ENCODE data around the gene C10orf90.

DNA sequence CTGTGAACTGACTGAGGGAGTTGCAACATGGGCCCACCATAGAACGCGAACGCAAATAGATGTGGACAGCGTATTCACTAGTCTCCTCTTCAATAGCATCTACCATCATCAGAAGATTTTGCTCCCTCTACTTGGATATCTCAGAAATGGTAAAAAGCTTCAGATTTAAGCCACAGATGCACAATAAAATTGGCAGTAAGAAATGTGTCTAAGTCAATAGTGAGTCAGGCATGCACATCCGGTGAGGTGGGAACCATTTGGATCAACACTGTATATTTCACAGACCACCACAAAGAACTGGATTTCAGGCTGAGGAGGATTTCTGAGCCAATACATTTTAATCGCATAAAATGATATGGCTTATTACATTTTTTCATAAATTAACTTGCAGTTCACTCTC, 170.7 kb downstream of the C10orf90 start:
- TF ChIP-seq, protein P1, sequence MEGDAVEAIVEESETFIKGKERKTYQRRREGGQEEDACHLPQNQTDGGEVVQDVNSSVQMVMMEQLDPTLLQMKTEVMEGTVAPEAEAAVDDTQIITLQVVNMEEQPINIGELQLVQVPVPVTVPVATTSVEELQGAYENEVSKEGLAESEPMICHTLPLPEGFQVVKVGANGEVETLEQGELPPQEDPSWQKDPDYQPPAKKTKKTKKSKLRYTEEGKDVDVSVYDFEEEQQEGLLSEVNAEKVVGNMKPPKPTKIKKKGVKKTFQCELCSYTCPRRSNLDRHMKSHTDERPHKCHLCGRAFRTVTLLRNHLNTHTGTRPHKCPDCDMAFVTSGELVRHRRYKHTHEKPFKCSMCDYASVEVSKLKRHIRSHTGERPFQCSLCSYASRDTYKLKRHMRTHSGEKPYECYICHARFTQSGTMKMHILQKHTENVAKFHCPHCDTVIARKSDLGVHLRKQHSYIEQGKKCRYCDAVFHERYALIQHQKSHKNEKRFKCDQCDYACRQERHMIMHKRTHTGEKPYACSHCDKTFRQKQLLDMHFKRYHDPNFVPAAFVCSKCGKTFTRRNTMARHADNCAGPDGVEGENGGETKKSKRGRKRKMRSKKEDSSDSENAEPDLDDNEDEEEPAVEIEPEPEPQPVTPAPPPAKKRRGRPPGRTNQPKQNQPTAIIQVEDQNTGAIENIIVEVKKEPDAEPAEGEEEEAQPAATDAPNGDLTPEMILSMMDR (IDR thresholded peaks at IDR 0.05; ENCODE audit: low read length): no peak
- TF ChIP-seq EZH2 (IDR thresholded peaks at IDR 0.05; ENCODE audit: borderline replicate concordance, low read length): no peak
